Adrenal gland (tissue), 12 donors: ENCODE results near the gene MDH1. TPM values are rescaled to one million over a fixed set of nuclear protein-coding genes. Genes with fewer than 3 reads are reported as not detected.

Experiments
- DNase-seq, 7 donors: peaks; one replicate each; pipeline ENCODE4 v3.0.0-alpha.2; 2019 to 2020
- H3K27ac ChIP-seq, 5 donors: fragments of 200-600 bp; sonication (generic) in 4 of 5; 1 replicate in 3 of 5; 2 replicates in 2 of 5; pipeline versions ENCODE4 v1.5.1 to v1.8.0; 2016 to 2020; ENCODE audit warnings: mild to moderate bottlenecking in 1 of 5
- H3K27me3 ChIP-seq: fragments of 200-600 bp; 2 replicates; pipeline ENCODE4 v1.8.0; 2021
- H3K36me3 ChIP-seq, 2 donors: fragments of 200-600 bp; replicated peaks in 1 of 2; 1 replicate in 1 of 2; 2 replicates in 1 of 2; pipeline versions ENCODE4 v1.5.1 to v1.8.0; 2018 to 2022
- H3K4me1 ChIP-seq, 2 donors: fragments of 200-600 bp; replicated peaks in 1 of 2; 1 replicate in 1 of 2; 2 replicates in 1 of 2; pipeline versions ENCODE4 v1.5.1 to v1.8.0; 2018 to 2021
- H3K4me3 ChIP-seq, 4 donors: fragments of 200-600 bp; sonication (generic) in 3 of 4; one replicate each; pipeline ENCODE4 v1.5.1; 2016 to 2018
- H3K9me3 ChIP-seq, 3 donors: fragments of 200-600 bp; sonication (generic) in 1 of 3; replicated peaks in 1 of 3; 1 replicate in 2 of 3; 2 replicates in 1 of 3; pipeline versions ENCODE4 v1.5.1 to v1.8.0; 2016 to 2021
- CTCF ChIP-seq, 6 experiments: fragments of 450-650 bp in 4 of 6; fragments of 200-600 bp in 2 of 6; sonication (generic) in 1 of 6; IDR thresholded peaks; 1 replicate in 5 of 6; 2 replicates in 1 of 6; pipeline versions ENCODE4 v1.5.1 to v1.8.0; 2016 to 2021; ENCODE audit warnings: antibody characterized with exemption in 6 of 6, mild to moderate bottlenecking in 2 of 6, moderate library complexity in 1 of 6
- POLR2A ChIP-seq, 2 donors: fragments of 450-650 bp; IDR thresholded peaks; one replicate each; pipeline ENCODE4 v1.6.1; 2017; ENCODE audit warnings: antibody characterized with exemption in 2 of 2, mild to moderate bottlenecking in 2 of 2, moderate library complexity in 1 of 2
- WGBS, 4 donors: extraction: QIAGEN DNeasy Blood & Tissue Kit in 2 of 4; methylation state at CpG; one replicate each; pipeline versions ENCODE4 v1.1.5 to v1.1.7; 2013 to 2017; 5-methylcytosine and 5-hydroxymethylcytosine counted together
- intact Hi-C, 2 donors: fragments of 100-400 bp; cut with DNase I; formaldehyde crosslinking; loops; one replicate each; pipeline versions ENCODE4 v1.14.1 to v1.15.0; 2022 to 2023
- polyA plus RNA-seq, 3 donors: library from polyadenylated mRNA; stranded (reverse); fragments of 200-250 nt in 2 of 3; fragments of 350-450 nt in 1 of 3; fragmentation: Illumina TruSeq in 1 of 3; extraction: RNeasy Lipid Tissue Mini Kit (QIAGEN cat#74804) in 1 of 3; gene quantifications; one replicate each; pipeline ENCODE4 v1.2.3, GENCODE V29; 2013 to 2014
- total RNA-seq, 9 donors: library from RNA; depleted of rRNA in 4 of 9; stranded (reverse); fragments of >200 nt in 4 of 9; fragments of 120-200 nt in 1 of 9; fragmentation: NEBNext Ultra II Directional in 1 of 9; extraction: Animal tissue kit (Norgen Biotek cat#: 25700) in 1 of 9; gene quantifications; one replicate each; pipeline versions ENCODE4 v1.1.0 to v1.2.4, GENCODE V29; 2013 to 2023
- donor health status: healthy with polysubstance abuse.
- donor health status: Bipolar disorder and iron deficiency.
- donor health status: DM: yes; HTN: yes; CAD: no.
- donor health status: DM: no; HTN: no; CAD: no.
- donor health status: DM: no; HTN: no; CAD: no.
- donor health status: DM: yes; HTN: yes; CAD: no.

Gene MDH1
- total and polyA plus RNA-seq, 12 donors, result 184 to 477 (median 287) TPM

GRCh38 chr2:63628403-63628942, 39.7 kb downstream of the MDH1 start:
- WGBS, 4 donors, result 80 to 89% (median 88%) methylated on average over 1 of the region's 1 CpG
- Histone ChIP-seq H3K4me3 (no peak overlapping the region), H3K4me1 (no peaks in the 10 kb centered on the region), H3K27me3 (no peaks in the 10 kb centered on the region), H3K27ac (no peak overlapping the region), H3K36me3 (no peaks in the 10 kb centered on the region), H3K9me3 (no peaks in the 10 kb centered on the region)
- TF ChIP-seq POLR2A (IDR thresholded peaks at IDR 0.05), result no peak
- TF ChIP-seq CTCF (IDR thresholded peaks at IDR 0.05), result no peak
- DNase-seq, result no peak
- intact Hi-C loops, result no loop called here

GRCh38 chr2:63631501-63631900, 42.7 kb downstream of the MDH1 start:
- Histone ChIP-seq H3K36me3 (no peaks in the 10 kb centered on the region), H3K9me3 (peaks cover 0 to 9% (median 0%) of the 10 kb centered on the region in 3 donors), H3K4me3 (no peak overlapping the region), H3K27me3 (no peaks in the 10 kb centered on the region), H3K4me1 (no peaks in the 10 kb centered on the region), H3K27ac (no peak overlapping the region)
- intact Hi-C loops, result no loop called here
- 39 to 50% (median 44%) methylated on average over 1 of the region's 1 CpG for WGBS, 4 donors
- no peak for TF ChIP-seq POLR2A (IDR thresholded peaks at IDR 0.05)
- no peak for TF ChIP-seq CTCF (IDR thresholded peaks at IDR 0.05)
- DNase-seq, result no peak

- DNase-seq, result no peak
- Histone ChIP-seq H3K4me1 (no peaks in the 10 kb centered on the region), H3K9me3 (peaks cover 0 to 9% (median 0%) of the 10 kb centered on the region in 3 donors), H3K27me3 (no peaks in the 10 kb centered on the region), H3K27ac (no peak overlapping the region), H3K4me3 (no peak overlapping the region), H3K36me3 (no peaks in the 10 kb centered on the region)
- WGBS, 4 donors, result 78 to 89% (median 84%) methylated on average over 2 of the region's 2 CpGs
- TF ChIP-seq CTCF (IDR thresholded peaks at IDR 0.05), result no peak
- no peak for TF ChIP-seq POLR2A (IDR thresholded peaks at IDR 0.05)
- intact Hi-C loops, result no loop called here
Observed at GRCh38 chr2:63632382-63632781, 43.6 kb downstream of the MDH1 start.

- WGBS, 4 donors, result 93 to 94% (median 93%) methylated on average over 1 of the region's 1 CpG
- no peak for DNase-seq
- Histone ChIP-seq H3K36me3 (no peaks in the 10 kb centered on the region), H3K27me3 (no peaks in the 10 kb centered on the region), H3K9me3 (peaks cover 0 to 9% (median 0%) of the 10 kb centered on the region in 3 donors), H3K4me3 (no peak overlapping the region), H3K4me1 (no peaks in the 10 kb centered on the region), H3K27ac (no peak overlapping the region)
- TF ChIP-seq POLR2A (IDR thresholded peaks at IDR 0.05) (no peak), CTCF (IDR thresholded peaks at IDR 0.05) (no peak)
- intact Hi-C loops, result no loop called here
Observed at GRCh38 chr2:63639344-63639743, 50.6 kb downstream of the MDH1 start.
